Uterus (tissue), 2 donors: ENCODE data around the gene HDAC3.

Source experiments
- POLR2A ChIP-seq, 2 donors: fragments of 450-650 bp; IDR thresholded peaks; one replicate each; pipeline ENCODE4 v1.6.1; 2016; ENCODE audit warnings: antibody characterized with exemption in 2 of 2, mild to moderate bottlenecking in 1 of 2, moderate library complexity in 1 of 2
- TF ChIP-seq, protein P1 (sequence below), 4 experiments: fragments of 200-600 bp in 2 of 4; fragments of 450-650 bp in 2 of 4; sonication (generic) in 2 of 4; IDR thresholded peaks; one replicate each; pipeline ENCODE4 v1.5.1; 2016 to 2019; ENCODE audit warnings: antibody characterized with exemption in 4 of 4, mild to moderate bottlenecking in 2 of 4, moderate library complexity in 1 of 4

DNA sequence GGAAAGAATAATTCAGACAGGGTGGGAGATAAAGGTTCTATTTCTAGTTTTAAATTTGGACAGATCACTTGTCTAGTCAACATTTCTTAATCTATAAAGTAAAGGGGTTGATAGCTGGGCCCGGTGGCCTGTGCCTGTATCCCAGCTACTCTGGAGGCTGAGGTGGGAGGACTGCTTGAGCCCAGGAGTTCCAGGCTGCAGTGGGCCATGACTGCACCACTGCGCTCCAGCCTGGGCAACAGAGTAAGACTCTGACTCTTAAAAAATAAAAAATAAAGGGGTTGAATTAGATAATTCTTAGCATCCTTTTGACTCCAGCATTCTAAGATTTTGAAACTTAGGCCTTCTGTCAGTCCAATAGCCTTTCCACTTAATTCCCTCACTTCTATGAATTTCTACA lies 28.6 kb downstream of the HDAC3 start:
- TF ChIP-seq POLR2A (IDR thresholded peaks at IDR 0.05) = no peak
- TF ChIP-seq, protein P1, sequence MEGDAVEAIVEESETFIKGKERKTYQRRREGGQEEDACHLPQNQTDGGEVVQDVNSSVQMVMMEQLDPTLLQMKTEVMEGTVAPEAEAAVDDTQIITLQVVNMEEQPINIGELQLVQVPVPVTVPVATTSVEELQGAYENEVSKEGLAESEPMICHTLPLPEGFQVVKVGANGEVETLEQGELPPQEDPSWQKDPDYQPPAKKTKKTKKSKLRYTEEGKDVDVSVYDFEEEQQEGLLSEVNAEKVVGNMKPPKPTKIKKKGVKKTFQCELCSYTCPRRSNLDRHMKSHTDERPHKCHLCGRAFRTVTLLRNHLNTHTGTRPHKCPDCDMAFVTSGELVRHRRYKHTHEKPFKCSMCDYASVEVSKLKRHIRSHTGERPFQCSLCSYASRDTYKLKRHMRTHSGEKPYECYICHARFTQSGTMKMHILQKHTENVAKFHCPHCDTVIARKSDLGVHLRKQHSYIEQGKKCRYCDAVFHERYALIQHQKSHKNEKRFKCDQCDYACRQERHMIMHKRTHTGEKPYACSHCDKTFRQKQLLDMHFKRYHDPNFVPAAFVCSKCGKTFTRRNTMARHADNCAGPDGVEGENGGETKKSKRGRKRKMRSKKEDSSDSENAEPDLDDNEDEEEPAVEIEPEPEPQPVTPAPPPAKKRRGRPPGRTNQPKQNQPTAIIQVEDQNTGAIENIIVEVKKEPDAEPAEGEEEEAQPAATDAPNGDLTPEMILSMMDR (IDR thresholded peaks at IDR 0.05) = no peak
